ENCODE measurements around the gene SUDS3.

The SUDS3 gene

GRCh38 chr12:118356809-118357256, 19.5 kb upstream of the SUDS3 start:
- DNase-seq (ENCODE audit: low read depth, low spot score) = no peak

DNA sequence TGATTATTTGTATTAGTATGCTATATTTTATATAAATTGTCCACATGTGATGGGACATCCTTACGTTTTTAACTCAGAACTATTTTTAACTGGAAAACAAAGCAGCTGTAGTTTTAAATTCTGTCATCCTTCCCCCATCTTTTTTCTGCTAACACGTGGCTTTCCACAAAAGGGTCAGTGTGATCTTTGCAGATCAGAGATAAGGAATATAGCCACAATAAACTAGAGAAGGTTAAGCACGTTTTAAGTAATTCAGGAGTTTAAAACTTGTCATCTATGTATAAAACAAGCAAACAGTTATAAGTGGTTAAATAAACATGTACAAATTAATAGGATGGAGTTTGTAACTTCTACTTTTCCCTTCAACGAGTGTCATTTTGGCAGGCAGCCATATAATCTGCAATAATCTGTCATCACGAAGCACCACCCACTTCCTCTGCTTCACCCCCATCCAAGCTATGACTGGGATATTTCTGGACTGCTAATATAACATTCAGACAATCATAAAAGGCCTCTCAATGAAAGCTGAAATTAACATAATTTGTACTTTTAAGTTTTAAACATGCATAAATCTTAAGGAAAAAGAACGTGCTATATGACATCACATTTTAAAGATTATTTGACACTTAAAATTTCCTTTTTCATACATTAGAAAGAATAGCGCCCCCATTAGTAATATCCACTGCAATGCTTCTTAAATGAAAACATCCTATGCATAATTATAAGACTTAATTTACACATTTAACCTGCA, 18.9 kb upstream of the SUDS3 start:
- no peak for DNase-seq (ENCODE audit: low read depth, low spot score)

GRCh38 chr12:118358008-118358359, 18.4 kb upstream of the SUDS3 start:
- DNase-seq (ENCODE audit: low read depth, low spot score) = no peak

DNA sequence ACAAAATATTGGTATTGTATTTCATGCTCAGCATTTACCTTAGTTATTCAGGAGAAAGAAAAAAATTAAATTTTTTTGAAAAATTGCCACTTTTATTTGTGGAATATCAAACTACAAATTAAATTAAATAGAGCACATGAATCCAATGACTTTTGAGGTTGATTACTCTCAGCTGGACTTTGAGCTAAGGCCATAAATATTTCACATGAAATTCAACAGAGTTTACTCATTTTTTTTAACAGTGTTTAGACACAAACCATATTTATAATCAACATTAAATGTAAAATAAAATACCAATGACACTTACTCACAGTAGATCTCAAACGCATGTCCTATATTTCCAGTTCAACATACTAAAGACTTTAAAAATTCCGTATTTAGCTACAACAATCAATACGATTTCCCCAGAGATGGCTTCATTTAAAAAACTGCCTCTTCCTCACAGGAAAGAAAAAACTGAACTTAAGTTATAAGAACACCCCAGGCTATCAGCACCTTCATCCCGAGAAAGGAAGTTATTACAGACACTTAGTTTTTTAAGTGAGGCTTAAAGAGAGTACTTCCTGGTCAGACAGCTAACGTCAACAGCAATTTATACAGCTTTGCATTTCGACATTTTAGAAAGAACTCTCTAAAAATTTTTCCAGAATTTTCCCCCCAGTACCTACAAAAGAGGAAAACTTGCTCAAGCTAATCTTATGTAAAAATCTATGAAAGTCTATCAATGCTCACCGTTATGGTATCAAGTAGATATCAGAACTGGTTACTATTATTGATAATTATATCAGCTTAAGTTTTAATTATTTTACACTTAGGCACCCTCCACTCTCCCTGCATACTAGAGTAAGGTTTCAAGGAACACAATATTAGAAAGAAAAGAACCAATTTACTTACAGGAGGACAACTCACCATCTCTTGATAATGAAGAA, 17.5 kb upstream of the SUDS3 start:
- no peak for DNase-seq (ENCODE audit: low read depth, low spot score)

DNA sequence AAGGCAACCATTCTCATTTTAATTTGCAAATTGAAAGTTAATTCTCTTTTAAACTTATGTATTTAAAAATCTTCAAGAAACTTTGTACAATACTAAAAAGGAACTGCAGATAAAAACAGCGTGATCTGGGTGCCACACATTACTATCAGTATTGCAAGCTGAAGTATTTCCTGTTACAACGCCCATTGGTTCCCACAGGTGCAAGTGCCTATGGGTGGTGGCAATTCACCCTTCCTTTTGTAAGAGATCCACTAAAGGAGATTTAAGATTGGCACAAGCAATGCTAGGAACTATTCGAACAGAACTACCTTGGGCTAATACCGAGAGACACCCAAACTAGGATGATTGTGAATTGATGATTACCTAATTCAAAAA, 16.8 kb upstream of the SUDS3 start:
- no peak for DNase-seq (ENCODE audit: low read depth, low spot score)

DNA sequence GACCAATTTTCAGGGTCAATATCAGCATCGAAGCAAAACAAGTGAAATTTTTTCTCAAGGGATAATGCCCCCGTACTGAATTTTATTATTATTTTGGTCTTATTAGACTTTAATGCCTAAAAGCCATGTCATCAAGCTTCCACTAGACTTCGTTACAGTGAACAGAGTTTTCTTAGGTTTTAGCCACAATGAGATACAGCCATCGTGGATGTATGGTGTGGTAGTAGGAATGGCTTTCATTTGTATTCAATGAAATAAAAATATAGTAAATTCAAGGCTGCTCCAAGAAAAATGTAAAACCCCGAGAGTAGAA, 15.3 kb upstream of the SUDS3 start:
- no peak for DNase-seq (ENCODE audit: low read depth, low spot score)

DNA sequence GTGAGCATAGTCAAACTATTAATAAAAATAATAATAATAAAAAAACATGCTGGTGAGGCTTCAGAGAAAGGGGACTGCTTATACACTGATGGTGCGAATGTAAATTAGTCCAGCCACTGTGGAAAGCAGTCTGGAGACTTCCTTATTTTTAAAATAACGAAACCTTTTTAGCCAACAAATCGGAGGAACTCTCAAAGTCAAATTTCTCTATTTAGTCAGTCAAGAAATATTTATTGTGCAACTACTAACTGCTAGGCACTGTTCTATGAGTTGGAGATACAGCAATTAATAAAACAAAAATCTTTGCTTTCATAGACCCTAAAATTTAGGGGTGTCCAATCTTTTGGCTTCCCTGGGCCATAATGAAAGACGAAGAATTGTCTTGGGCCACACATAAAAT, 14.5 kb upstream of the SUDS3 start:
- no peak for DNase-seq (ENCODE audit: low read depth, low spot score)

DNA sequence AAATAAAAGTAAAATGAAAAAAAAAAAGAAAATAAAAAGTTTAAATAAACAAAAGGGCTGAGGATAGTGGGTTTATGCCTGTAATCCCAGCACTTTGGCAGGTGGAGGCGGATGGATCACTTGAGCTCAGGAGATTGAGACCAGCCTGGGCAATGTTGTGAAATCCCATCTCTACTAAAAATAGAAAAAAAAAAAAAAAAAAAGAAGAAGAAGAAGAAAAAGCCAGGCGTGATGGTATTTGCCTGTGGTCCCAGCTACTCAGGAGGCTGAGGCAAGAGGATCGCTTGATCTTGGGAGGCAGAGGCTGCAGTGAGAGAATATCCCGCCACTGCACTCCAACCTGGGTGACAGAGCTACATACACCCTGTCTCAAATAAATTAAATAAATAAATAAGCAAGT, 7.5 kb upstream of the SUDS3 start:
- DNase-seq (ENCODE audit: low read depth, low spot score) = no peak

DNA sequence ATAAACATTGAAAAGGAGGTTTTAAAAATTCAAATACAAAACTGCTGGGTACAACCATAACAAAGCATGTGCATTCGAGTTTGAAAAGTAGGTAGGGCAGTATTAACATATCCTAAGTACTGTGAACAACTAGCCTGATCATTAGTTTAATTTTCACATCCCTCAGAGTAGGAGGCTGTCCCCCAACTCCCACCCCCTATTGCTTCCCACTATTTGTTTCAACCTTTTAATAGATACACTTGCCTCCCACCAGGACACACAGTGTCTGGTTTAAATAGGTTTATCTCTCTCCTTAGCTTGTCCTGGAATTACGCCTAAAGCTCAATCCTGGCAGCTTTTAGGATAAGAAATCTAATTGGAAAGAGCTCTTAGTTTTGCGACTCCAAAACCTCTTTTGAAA, 5.8 kb upstream of the SUDS3 start:
- DNase-seq (ENCODE audit: low read depth, low spot score) = no peak

GRCh38 chr12:118371321-118372282, 4.8 kb upstream of the SUDS3 start:
- DNase-seq (ENCODE audit: low read depth, low spot score) = peak; percentile 47

- DNase-seq (ENCODE audit: low read depth, low spot score) = peak; percentile 99
These were observed 3.5 kb upstream of the SUDS3 start, which contains the start of gene TAOK3 for GRCh38 chr12:118372541-118373495. TAOK3 (minus strand) TSS chr12:118372907; CDS start chr12:118255567, 117,340 bp downstream.

GRCh38 chr12:118373616-118374015, 2.7 kb upstream of the SUDS3 start:
- no peak for DNase-seq (ENCODE audit: low read depth, low spot score)

DNA sequence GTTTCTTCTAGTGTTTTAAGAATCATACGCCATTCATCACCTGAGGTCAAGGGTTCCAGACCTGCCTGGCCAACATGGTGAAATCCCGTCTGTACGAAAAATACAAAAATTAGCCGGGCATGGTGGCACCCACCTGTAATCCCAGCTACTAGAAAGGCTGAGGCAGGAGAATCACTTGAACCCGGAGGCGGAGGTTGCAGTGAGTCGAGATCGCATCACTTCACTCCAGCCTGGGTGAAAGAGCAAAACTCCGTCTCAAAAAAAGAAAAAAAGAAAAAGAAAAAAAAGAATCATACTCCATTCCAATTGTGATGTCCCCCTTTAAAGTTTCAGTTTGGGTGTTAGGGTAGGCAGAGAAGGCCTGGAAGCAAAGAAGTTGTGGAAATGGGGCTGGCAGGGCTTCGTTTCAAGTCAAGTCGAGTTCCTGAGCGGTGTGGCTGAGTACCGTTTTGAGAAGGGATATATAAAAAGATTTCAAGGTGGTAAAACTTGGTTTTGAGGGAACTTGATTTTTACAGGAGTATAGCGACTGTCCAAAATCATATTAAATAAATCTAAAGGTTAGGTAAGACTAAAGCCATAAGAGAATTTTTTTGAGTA, 2.1 kb upstream of the SUDS3 start:
- DNase-seq (ENCODE audit: low read depth, low spot score) = no peak

GRCh38 chr12:118374909-118375308, 1.4 kb upstream of the SUDS3 start:
- DNase-seq (ENCODE audit: low read depth, low spot score) = no peak

GRCh38 chr12:118375348-118375747, 1.0 kb upstream of the SUDS3 start:
- DNase-seq (ENCODE audit: low read depth, low spot score) = no peak

DNA sequence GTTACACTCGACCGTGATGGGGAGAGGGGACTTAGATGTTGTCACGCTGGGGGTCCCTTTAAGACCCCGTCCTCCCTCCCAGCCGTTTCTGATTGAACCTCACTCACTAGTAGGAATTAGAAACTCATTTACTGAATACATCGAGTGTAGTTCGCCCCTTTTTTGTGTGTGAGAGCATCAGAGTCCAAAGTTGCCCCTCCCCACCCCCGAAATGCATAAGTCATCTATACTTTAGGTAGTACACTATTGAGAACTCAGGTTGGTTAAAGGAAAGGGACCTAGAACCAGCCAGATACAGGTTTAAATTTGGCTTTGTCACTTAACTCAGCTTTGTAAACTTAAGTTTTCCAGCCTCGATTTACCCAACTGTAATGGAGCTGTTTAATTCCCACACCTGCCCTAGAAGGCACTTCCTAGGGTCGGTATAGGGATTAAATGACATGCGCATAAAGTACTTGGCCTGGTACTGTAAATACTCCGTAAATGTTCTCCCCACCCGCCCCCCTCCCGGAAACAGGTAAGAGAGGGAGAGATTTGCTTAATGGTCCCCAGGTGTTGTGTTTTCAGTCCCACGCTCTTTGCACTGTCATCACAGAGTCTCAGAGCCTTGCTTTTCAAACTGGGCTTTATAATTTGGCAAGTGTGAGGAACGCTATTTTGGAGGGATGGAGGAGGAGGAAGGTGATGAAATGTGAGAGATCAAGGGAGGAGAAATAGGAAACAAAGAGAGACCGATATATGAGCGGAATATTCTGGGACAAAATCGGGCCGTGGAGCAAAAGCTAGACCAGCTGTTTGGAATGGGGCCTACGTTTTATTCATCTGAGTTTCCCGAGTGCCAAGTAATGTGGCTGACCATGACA, 897 bp downstream of the SUDS3 start:
- peak; percentile 13 for DNase-seq (ENCODE audit: low read depth, low spot score)

- DNase-seq (ENCODE audit: low read depth, low spot score) = peak; percentile 66
These were observed 1.6 kb downstream of the SUDS3 start for GRCh38 chr12:118377884-118378470.

GRCh38 chr12:118391424-118391823, 15.1 kb downstream of the SUDS3 start:
- no peak for DNase-seq (ENCODE audit: low read depth, low spot score)

GRCh38 chr12:118391836-118392235, 15.5 kb downstream of the SUDS3 start:
- no peak for DNase-seq (ENCODE audit: low read depth, low spot score)

All from ELF-1 (cell line).